GM10248 (cell line): ENCODE results near the gene BAG5.

Experiments used
- CTCF ChIA-PET: fragments of 300-600 bp; sonication (Branson Sonifier 250); formaldehyde crosslinking; extraction: SDS; loops from one replicate; lab custom pipeline; 2021; ENCODE audit warnings: antibody characterized with exemption; lab: Yijun Ruan, JAX
- POLR2A ChIA-PET: fragments of 350-650 bp; sonication (Branson Sonifier 250); formaldehyde crosslinking; extraction: SDS; loops from one replicate; lab custom pipeline; 2020; ENCODE audit warnings: antibody characterized with exemption; lab: Yijun Ruan, JAX
- DNase-seq: peaks from one replicate; pipeline ENCODE4 v3.0.0; 2012; ENCODE audit errors: extremely low spot score
- TF ChIP-seq, protein P1 (sequence below): IDR thresholded peaks from 2 replicates; pipeline ENCODE4 v1.5.1; 2012; ENCODE audit warnings: mild to moderate bottlenecking, low read depth; ENCODE audit errors: extremely low read depth, missing control alignments, control extremely low read depth

BAG5 gene

DNA sequence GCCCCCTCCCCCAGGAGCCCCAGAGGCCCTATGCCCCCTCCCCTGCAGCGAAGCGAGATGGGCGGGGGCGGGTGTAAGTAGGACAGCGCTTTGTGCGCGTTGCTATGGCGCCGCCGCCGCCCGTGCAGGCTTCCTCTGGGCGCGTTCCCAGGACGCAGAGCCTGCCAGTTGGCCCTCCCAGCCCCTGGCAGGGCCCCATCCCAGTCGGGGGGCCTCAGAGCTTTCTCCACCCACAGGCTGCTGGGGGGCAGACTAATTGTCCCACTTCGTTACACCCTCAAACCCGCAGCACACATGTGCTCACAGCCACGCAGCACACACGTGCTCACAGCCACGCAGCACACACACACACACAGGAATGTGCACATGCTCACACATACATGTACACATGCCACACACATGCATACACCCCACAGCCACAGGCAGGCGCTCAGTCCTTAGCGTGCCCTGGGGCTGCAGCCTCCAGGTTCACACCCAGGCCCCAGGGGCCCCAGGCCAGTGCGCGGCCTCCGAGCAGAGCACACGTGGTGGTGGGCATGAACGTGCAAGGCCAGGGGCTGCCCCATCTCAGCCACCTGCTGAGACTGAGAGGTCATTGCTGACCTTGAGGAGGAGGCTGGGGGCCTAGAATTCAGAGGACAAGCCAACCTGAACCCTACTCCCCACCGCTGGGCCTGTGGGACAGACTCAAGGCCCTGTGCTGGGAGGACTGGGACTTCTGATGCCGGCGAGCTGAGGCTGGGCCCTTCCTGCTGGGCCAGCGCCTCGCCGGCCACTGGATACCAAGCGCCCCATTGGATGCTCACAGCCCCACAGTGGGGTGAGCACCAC, 17.9 kb downstream of the BAG5 start:
- ChIA-PET POLR2A (no interaction called here), CTCF (interaction anchor here (0.8 to 14.9 kb wide), 7 partner anchors 15 to 439 kb away, joined by 3 to 214 read pairs (median 3); partner anchors contain the start of gene CKB)
- TF ChIP-seq, protein P1, sequence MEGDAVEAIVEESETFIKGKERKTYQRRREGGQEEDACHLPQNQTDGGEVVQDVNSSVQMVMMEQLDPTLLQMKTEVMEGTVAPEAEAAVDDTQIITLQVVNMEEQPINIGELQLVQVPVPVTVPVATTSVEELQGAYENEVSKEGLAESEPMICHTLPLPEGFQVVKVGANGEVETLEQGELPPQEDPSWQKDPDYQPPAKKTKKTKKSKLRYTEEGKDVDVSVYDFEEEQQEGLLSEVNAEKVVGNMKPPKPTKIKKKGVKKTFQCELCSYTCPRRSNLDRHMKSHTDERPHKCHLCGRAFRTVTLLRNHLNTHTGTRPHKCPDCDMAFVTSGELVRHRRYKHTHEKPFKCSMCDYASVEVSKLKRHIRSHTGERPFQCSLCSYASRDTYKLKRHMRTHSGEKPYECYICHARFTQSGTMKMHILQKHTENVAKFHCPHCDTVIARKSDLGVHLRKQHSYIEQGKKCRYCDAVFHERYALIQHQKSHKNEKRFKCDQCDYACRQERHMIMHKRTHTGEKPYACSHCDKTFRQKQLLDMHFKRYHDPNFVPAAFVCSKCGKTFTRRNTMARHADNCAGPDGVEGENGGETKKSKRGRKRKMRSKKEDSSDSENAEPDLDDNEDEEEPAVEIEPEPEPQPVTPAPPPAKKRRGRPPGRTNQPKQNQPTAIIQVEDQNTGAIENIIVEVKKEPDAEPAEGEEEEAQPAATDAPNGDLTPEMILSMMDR, result no peak
- DNase-seq, result no peak

DNA sequence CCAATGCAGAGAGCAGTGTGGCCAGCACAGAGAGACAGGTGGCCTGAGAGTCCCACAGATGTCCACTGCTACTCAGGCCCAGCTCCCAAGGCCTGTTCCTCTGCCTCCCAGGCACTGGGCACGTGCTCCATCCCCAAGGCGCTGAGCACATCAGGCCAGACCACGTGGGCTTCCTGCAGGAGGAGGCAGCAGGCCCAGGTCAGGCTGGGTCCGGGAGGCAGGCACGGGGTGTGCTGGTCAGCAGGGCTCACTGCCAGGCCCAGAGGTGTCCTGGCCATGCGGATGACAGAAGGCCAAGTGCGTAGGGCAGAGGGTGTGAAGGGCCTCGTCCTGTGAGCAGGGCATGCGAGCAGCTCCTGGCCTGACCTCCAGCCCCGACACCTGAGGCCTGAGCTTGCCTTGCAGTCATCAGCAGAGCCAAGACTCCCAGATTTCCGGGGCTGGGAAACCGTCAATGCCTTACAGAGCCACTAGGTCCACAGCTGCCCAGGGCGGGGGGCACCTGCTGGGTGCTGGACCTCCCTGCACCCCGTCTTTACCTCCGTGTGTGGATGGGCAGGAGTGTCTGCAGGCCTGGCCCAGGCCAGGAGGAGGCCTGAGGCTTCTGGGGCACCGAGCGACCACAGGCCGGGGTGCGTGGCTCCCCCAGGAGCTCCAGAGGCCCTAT, 18.6 kb downstream of the BAG5 start:
- ChIA-PET CTCF (interaction anchor here (1.3 to 14.9 kb wide), 3 partner anchors 9 to 57 kb away, joined by 3 to 214 read pairs (median 4); partner anchors contain the start of gene CKB), POLR2A (no interaction called here)
- TF ChIP-seq, protein P1, result no peak
- DNase-seq, result no peak

- no peak for DNase-seq
- ChIA-PET CTCF (interaction anchor here (0.8 to 14.9 kb wide), 4 partner anchors 9 to 78 kb away, joined by 3 to 214 read pairs (median 4); partner anchors contain the start of gene CKB), POLR2A (no interaction called here)
- TF ChIP-seq, protein P1, result no peak
These were observed 19.3 kb downstream of the BAG5 start for GRCh38 chr14:103543140-103543539.

DNA sequence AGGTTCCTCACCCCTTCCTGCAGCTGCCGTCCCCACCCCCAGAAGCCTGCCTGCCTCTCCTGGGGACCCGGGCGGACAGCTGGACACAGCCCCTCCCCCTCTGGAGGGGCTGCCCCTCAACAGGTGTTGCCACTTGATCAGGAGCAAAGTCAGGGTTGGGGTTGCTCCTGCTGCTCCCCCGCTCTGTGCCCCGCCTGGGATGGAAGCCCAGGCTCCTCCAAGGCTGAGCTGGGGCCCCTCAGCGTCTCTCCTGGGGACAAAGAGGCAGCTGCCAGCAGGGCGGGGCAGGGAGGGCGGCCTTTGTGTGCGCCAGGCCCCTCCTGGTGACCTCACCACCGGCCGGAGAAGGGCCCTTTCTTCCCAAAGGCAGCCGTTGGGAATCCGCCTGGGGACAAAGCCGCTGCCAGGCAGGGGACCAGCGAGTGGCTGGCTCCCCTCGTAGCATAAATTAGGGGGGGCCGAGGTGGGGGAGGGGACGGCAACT, 19.8 kb downstream of the BAG5 start:
- ChIA-PET CTCF (interaction anchor here (0.8 to 14.9 kb wide), 4 partner anchors 8 to 78 kb away, joined by 3 to 214 read pairs (median 4); partner anchors contain the start of gene CKB), POLR2A (no interaction called here)
- DNase-seq, result no peak
- TF ChIP-seq, protein P1, result no peak

DNA sequence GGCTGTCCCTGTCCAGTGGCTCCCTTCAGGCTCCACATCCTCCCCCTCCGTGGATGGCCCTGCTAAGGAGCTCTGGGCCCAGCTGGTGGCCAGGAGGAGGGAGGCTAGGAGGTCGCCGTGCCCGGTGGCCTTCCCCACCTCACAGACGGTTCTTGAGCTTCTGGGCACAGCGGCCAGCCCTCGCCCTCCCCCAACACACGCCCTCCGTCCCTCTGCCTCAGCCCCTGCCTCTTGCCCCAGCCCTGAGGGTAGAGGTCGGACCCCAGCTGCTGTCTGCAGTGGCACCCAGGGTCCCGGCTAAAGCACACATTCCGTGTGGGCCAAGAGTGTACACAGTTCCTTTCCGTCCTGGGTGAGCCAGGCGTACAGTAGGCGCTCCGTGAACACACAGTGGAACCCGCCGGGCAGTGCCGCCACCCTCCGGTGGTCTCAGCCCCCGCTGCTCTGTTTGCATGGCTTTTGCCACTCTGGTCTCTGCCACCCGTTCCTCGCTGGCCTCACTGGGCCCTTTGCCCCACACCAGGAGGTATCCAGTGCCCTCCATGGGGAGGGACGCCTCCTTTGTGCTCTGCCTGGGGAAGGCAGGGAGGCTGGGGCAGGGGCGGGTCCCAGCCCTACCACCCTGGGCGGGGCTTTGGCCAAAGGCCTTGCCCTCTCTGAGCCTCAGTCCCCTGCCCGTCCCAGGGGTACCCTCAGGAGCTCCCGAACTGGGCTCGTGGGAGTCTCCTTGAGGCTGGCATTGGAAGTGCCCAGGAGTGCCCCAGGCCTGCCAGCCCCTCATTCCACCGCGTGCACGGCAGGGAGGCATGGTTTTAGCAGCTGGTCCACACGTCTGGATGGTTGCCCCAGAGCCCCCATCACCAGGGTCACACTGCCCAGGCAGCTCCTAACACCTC, 20.5 kb downstream of the BAG5 start:
- TF ChIP-seq, protein P1, result no peak
- DNase-seq, result no peak
- ChIA-PET CTCF (interaction anchor here (14.9 kb wide), 1 partner anchor 23 kb away, joined by 214 read pairs; the partner anchor contains the start of gene CKB), POLR2A (no interaction called here)
